NCI-H1436 (cell line): Measurements from ENCODE around the gene DNAH1.

Source experiments
- DNase-seq: peaks from one replicate; lab custom pipeline; 2025; lab: John Stamatoyannopoulos, UW

Gene DNAH1

GRCh38 chr3:52357151-52358080, 41.3 kb downstream of the DNAH1 start:
- DNase-seq = no peak

GRCh38 chr3:52358362-52358940, 42.3 kb downstream of the DNAH1 start:
- DNase-seq = no peak

GRCh38 chr3:52359116-52359855, 43.2 kb downstream of the DNAH1 start:
- DNase-seq = no peak

DNA sequence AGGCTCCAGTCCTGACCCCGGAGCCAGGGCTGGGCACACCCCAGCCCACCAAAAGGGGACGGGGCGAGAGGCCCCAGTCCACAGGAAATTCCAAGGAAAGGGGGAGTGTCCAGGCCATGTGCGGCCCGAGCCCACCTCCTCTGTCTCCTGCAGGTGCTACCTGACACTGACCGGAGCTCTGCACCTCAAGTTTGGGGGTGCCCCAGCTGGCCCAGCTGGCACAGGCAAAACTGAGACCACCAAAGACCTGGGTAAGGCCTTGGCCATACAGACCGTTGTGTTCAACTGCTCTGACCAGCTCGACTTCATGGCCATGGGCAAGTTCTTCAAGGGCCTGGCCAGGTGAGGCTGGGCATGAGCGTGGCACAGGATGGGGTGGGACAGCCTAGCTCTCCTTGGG, 44.9 kb downstream of the DNAH1 start:
- no peak for DNase-seq

GRCh38 chr3:52361454-52361853, 45.3 kb downstream of the DNAH1 start:
- no peak for DNase-seq

DNA sequence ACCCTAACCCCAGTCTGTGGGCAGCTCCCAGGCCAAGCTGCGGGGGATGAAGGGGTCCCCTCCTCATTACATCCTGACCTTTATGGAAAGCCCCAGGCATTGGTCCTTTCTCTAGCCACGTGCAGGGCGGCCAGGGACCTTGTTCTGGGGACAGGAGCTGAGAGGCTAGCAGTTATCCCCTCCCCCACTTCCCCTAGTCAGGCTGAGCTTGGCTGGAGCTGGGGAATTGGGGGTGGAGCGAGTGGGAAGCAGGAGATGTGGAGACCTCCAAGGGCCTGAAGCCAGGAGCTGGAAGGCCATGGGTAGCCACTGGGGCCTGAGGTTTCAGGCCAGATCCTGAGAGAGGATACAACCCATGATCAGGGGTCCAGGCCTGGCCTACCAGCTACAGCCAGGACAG, 45.8 kb downstream of the DNAH1 start:
- DNase-seq = no peak

DNA sequence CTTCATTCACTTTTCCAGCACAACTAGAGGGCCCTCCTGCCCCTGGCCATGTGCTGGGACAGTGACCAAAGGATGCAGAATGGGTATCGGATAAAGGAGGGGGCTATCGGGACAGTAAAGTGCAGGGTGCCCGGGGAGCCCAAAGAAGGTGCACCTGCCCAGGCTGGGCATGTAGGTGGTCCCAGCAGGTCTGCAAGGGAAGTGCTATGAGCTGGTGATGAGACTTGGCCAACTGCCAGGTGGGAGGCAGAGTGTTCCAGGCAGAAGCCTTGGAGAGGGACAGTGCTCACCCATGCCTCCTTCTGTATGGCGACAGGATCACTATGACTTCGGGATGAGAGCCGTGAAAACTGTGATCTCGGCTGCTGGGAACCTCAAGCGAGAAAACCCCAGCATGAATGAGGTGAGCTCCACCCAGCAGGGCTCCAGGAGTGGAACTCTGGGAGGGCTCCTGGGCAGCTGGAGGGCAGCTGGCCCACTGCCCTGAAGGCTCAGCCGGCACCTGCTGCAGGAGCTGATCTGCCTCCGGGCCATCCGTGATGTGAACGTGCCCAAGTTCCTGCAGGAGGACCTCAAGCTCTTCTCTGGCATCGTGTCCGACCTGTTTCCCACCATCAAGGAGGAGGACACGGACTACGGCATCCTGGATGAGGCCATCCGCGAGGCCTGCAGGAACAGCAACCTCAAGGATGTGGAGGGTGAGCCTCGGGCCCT, 48.4 kb downstream of the DNAH1 start:
- no peak for DNase-seq

- no peak for DNase-seq
These were observed 50.4 kb downstream of the DNAH1 start for GRCh38 chr3:52366527-52366926.

DNA sequence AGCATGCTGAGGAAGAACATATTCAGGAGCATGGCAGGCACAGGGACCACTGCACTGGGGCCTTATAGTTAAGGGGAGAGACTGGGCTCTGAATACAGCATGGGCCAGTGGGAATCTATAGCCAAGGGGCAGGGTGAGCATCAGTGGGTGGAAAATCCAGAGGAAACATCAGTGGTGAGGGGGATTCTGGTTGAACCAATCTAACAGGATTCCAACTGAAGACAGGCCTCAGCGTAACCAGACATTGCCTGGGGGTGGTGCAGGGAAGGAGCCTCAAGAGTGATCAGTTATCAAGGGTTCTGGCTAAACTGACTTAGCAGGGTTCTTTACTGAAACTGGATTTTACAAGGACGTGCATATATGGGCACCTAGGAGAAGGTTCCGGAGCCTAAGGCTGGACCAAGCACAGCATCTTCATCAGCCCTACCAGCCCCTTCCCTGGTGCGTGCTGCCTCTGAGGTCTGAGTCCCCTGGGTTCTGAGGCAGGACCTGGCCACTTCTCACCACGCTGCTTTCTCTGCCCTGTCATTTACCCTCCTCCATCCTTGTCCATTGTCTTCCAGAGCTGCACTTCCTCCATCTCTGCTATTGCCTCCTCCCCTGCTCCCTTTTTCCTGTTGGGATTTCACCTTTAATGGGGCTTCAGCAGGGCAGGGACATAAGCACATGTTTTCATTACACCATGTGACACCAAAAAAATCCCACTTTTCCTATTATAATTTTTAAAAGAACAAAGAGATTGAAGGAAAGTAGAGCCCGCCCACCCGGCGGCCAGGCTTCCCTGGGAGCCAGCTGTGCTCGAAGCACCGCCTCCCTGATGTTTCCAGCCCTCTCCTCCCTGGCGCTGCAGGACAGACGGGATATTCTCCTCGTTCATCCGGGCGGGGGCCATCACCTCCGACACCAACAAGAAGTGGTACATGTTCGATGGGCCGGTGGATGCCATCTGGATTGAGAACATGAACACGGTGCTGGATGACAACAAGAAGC, 52.1 kb downstream of the DNAH1 start:
- DNase-seq = no peak

DNA sequence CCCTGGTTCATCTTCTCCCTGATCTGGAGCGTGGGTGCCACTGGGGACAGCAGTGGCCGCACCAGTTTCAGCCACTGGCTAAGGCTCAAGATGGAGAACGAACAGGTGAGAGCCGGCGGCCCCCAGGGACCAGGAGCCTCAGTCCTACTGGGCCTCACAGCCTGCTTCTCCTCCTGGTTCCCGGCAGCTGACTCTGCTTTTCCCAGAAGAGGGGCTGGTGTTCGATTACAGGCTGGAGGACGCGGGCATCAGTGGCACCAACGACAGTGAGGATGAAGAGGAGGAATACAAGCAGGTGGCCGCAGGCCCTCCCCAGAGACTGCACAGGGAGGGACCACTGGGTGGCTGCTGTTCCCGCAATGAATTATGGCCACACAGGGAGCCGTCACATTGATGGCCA, 54.4 kb downstream of the DNAH1 start:
- no peak for DNase-seq

DNA sequence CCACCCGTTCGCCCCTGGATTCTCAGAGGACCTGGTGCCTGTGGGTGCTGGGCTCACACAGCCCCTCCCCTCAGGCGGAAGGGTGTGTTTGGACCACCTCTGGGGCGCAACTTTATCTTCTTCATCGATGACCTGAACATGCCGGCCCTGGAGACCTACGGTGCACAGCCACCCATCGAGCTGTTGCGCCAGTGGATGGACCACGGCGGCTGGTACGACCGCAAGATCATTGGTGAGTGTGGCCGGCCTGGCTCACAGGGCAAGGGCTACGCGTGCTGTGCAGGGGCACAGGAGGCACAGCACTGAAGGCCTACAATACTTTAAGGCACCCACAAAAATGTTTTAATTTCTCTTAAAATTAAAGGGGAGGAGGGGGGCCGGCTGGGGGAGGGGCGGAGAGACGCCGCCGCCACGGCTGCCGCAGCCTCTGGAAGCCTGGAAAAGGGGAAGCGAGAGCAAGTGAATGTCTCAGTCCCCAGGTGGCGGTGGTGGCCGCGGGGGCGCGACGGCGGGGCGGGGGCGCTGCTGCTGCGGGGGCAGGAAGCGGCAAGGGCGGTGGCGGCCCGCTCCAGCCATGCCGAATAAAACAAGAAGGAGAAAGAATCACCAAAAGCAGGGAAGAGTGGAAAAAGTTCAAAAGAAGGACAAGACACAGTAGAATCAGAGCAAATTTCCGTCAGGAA, 56.8 kb downstream of the DNAH1 start:
- DNase-seq = no peak

GRCh38 chr3:52373676-52374075, 57.6 kb downstream of the DNAH1 start:
- DNase-seq = no peak

DNA sequence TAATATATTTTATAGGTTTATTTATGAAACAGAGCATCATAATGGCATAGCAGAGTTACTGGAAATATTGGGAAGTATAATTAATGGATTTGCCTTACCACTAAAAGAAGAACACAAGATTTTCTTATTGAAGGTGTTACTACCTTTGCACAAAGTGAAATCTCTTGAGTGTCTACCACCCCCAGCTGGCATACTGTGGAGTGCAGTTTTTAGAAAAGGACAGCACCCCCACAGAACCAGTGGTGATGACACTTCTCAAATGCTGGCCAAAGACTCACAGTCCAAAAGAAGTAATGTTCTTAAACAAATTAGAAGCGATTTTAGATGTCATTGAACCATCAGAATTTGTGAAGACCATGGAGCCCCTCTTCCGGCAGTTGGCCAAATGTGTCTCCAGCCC, 58.1 kb downstream of the DNAH1 start:
- no peak for DNase-seq

- DNase-seq = no peak
These were observed 63.5 kb downstream of the DNAH1 start for GRCh38 chr3:52379610-52380009.

GRCh38 chr3:52380023-52380422, 63.9 kb downstream of the DNAH1 start:
- DNase-seq = no peak

DNA sequence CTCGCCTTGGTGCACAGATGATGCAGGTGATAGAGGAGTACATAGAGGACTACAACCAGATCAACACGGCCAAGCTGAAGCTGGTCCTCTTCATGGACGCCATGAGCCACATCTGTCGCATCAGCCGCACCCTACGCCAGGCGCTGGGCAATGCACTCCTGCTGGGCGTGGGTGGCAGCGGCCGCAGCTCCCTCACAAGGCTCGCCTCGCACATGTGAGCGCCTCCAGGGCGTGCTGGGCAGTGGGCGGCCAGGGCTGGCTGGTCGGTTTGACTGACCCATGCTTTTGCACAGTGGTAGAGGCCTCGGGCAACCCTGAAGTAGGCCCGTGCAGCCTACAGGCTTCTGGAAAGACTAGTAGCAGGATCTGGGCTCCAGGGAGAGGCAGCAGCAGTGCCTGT, 65.5 kb downstream of the DNAH1 start:
- DNase-seq = no peak

- DNase-seq = no peak
These were observed 67.3 kb downstream of the DNAH1 start for GRCh38 chr3:52383446-52383845.

DNA sequence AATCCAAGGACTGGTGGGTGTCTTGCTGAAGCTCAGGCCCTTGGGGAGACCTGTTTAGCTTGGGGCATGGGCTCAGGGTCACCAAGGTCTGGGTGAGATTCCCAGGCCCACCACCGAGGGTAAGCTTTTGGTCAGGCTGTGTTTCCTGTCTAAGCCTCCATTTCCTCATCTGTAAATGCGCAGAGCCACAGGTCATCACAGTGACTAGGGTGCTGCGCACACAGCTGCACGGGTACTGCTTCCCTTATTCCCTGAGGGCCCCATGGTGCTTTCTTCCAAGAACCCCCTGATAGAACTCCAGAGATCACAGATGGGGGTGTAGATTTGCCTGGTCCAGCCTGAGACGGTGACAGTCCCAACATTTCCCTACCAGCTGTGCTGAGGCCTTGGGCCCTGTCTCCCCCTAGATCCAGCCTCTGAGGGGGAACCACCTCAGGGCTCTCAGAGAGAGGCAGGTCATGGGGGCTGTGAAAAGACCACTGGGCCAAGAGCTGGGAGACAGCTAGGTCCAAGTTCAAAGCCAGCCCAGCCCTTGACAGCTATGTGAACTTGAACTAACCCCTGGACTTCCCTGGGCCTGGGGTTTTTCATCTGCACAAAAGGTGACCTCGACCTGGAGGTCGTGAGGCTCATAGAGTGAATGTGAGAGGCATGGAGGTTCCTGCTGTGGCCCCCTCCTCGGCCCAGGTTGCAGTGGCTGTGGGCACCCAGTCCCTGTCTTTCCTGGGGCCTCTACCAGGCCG, 68.1 kb downstream of the DNAH1 start:
- no peak for DNase-seq

DNA sequence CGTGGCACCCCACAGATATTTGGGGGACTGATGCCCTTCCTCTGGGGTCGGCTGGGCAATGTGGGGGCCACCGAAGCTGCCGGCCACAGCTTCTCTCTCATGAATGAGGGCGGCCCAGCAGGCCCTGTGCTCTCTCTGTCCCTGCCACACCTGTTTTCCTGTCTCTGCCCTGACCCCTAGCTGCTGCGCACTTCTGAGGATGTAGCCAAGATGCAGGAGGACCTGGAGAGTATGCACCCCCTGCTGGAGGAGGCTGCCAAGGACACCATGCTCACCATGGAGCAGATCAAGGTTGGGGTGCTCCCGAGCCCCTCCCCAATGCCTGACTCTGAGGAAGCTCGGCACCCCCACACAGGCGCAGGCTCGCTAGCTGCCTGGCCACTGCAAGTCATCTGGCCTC, 69.0 kb downstream of the DNAH1 start:
- no peak for DNase-seq

GRCh38 chr3:52387481-52387880, 71.4 kb downstream of the DNAH1 start:
- DNase-seq = no peak
